Measurements from ENCODE around the gene SLC6A12. TPM values are rescaled to one million over a fixed set of nuclear protein-coding genes. Genes with fewer than 3 reads are reported as not detected.

Gene SLC6A12
- polyA plus RNA-seq, 1 of the 3 experiments (the other 2 are of a cell fraction), result 0.02 TPM

- Histone ChIP-seq H2AFZ (ENCODE audit: low read depth) (no peak overlapping the region), H3K9me2 (no peaks in the 10 kb centered on the region), H3F3A (replicated peaks; ENCODE audit: insufficient read depth) (no peaks in the 10 kb centered on the region), H3K4me1 (ENCODE audit: control insufficient read depth in 1 of 2, insufficient read depth in 2 of 2, low read depth in 1 of 2, low read length in 1 of 2) (peaks cover 0 to 13% of the 10 kb centered on the region in 2 experiments; a peak in 1 of 4 replicates), H3K9ac (no peak overlapping the region), H3K27ac (ENCODE audit: low read depth in 2 of 2, low read length in 1 of 2) (no peak overlapping the region), H3K27me3 (ENCODE audit: insufficient read depth) (no peaks in the 10 kb centered on the region), H3K4me2 (no peak overlapping the region), H3K79me2 (ENCODE audit: insufficient read depth) (no peaks in the 10 kb centered on the region), H3K4me3 (ENCODE audit: low read depth in 2 of 2, low read length in 1 of 2) (no peak overlapping the region), H3K36me3 (replicated peaks in 1 of 2; ENCODE audit: control insufficient read depth in 1 of 2, insufficient read depth in 2 of 2, low read length in 1 of 2) (no peaks in the 10 kb centered on the region), H3K9me3 (no peaks in the 10 kb centered on the region), H4K20me1 (ENCODE audit: insufficient read depth) (no peaks in the 10 kb centered on the region)
- no peak for DNase-seq
- WGBS (ENCODE audit: low lambda C conversion rate), result 68% methylated on average over 16 of the region's 18 CpGs
- POLR2A ChIA-PET, result no interaction called here
- no peak for TF ChIP-seq GABPA (IDR thresholded peaks at IDR 0.05; ENCODE audit: low read depth)
- no peak for TF ChIP-seq RXRA (IDR thresholded peaks at IDR 0.05; ENCODE audit: borderline replicate concordance, low read depth)
- TF ChIP-seq MXI1 (IDR thresholded peaks at IDR 0.05; ENCODE audit: low read depth, low read length), result no peak
- no peak for TF ChIP-seq ZBTB33 (IDR thresholded peaks at IDR 0.05; ENCODE audit: borderline replicate concordance, low read depth)
- no peak for TF ChIP-seq POLR2AphosphoS5 (IDR thresholded peaks at IDR 0.05; ENCODE audit: low read depth, low read length)
- no peak for TF ChIP-seq YY1 (IDR thresholded peaks at IDR 0.05; ENCODE audit: low read depth)
- TF ChIP-seq TEAD4 (IDR thresholded peaks at IDR 0.05; ENCODE audit: borderline replicate concordance, insufficient read depth), result no peak
- TF ChIP-seq TCF12 (IDR thresholded peaks at IDR 0.05), result no peak
- TF ChIP-seq FOXM1 (IDR thresholded peaks at IDR 0.05; ENCODE audit: low read depth), result no peak
- TF ChIP-seq GATA2 (CRISPR knock-in tag; IDR thresholded peaks at IDR 0.05), result no peak
- TF ChIP-seq CHD2 (IDR thresholded peaks at IDR 0.05; ENCODE audit: low read length, partially characterized antibody), result no peak
- no peak for TF ChIP-seq EZH2phosphoT487 (IDR thresholded peaks at IDR 0.05; ENCODE audit: borderline replicate concordance, low read depth)
- TF ChIP-seq NRF1 (IDR thresholded peaks at IDR 0.05; ENCODE audit: low read depth, low read length), result no peak
- no peak for TF ChIP-seq TAF1 (IDR thresholded peaks at IDR 0.05; ENCODE audit: borderline replicate concordance, low read depth, low read length)
- TF ChIP-seq MAX (IDR thresholded peaks at IDR 0.05; ENCODE audit: low read depth), result no peak
- TF ChIP-seq RFX5 (IDR thresholded peaks at IDR 0.05; ENCODE audit: low read length), result no peak
- TF ChIP-seq EP300 (IDR thresholded peaks at IDR 0.05; ENCODE audit: borderline replicate concordance in 1 of 2, low read depth in 1 of 2, low read length in 1 of 2), result no peak
- CTCF ChIA-PET, result interaction anchor here (1.0 to 2.2 kb wide), 5 partner anchors 9 to 71 kb away, joined by 3 to 4 read pairs (median 3); no protein-coding TSS in a partner anchor
These were observed 65.1 kb downstream of the SLC6A12 start for GRCh38 chr12:148676-149416.
